ENCODE data around the gene RGS14. TPM values are rescaled to one million over a fixed set of nuclear protein-coding genes. Genes with fewer than 3 reads are reported as not detected.

Gene RGS14
- total and polyA plus RNA-seq, 4 donors: 5.7 to 15.0 (median 9.1) TPM

DNA sequence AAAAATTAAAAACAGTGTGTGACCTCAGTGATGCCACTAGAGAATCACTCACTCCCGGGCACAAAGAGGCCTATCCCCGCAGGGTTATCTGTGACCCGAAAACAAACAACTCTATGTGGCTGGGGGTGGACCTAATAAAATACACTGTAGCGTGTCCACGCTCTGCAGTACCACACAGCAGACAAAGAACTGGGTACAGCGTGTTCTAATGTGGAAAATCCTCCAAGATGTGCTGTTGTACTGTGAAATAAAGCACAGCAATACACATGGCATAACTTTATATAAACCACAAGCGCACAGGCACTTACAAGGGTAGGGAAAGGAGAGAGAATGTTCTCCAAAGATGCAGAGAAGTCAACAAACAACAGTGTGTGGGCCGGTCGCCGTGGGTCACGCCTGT lies 18.4 kb downstream of the RGS14 start:
- H3K36me3 ChIP-seq (ENCODE audit: control insufficient read depth in 1 of 2, insufficient read depth in 2 of 2, low read length in 1 of 2): no peaks in the 10 kb centered on the region
- intact Hi-C loops (cut with DNase I): no loop called here
- ATAC-seq (ENCODE audit: low FRiP score) (no peak), DNase-seq (no peak)
- 88 to 90% methylated on average over 11 of the region's 11 CpGs for WGBS, 2 donors
- H3K4me3 ChIP-seq (ENCODE audit: low read length in 2 of 2): no peak overlapping the region
- H3K9me3 ChIP-seq (ENCODE audit: control insufficient read depth, low read length): no peaks in the 10 kb centered on the region
- H3K4me1 ChIP-seq (ENCODE audit: control insufficient read depth in 1 of 2, insufficient read depth in 2 of 2, low read length in 2 of 2): no peaks in the 10 kb centered on the region
- no peak overlapping the region for H3K27ac ChIP-seq (ENCODE audit: low read depth in 1 of 2, low read length in 2 of 2)
- no peaks in the 10 kb centered on the region for H3K27me3 ChIP-seq (ENCODE audit: control insufficient read depth in 1 of 2, insufficient read depth in 2 of 2, low read length in 1 of 2)

DNA sequence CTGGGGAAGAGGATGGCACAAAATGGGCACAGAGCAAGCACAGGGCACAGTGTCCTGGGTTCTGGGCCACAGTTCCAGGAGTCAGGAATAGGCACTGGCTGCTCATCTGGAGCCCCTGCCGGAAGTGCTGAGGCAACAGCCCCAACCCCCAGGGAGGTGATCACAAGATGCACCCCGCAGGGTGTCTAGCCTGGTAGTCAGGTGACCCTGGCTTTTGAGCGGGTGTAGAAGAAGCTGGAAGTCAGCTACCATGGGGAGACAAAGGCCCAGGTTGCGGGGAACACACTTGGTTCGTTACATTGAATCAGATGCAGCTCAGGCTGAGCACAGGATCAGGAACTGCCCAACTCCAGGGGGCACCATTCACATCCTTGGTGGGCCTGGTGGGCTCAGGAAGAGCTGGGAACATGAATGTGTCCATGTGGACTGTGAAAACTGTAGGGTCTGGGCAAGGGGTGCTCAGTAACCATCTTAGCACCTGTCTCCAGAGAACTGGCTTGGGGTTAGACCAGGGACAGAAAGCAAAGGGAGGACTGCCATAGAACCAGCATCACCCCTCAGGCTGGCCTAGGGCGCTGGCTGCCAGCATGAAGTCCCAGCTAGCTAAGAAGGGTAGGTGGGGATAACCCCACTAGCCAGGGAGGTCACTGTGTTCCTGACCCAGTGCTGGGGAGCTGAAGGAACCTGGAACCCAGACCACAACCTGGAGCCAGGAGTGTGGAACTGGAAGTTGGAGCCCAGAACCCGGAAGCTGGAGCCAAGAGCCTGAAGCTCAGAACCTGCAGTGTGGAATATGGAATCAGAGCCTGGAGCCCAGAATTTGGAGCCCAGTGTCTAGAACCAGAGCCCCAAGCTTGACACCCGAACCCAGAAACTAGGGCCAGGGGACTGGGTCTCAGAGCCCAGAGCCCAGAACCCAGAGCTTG lies 20.4 kb downstream of the RGS14 start:
- no peak for ATAC-seq (ENCODE audit: low FRiP score)
- Histone ChIP-seq H3K4me3 (ENCODE audit: low read length in 2 of 2) (no peak overlapping the region), H3K27me3 (ENCODE audit: control insufficient read depth in 1 of 2, insufficient read depth in 2 of 2, low read length in 1 of 2) (no peaks in the 10 kb centered on the region), H3K4me1 (ENCODE audit: control insufficient read depth in 1 of 2, insufficient read depth in 2 of 2, low read length in 2 of 2) (no peaks in the 10 kb centered on the region), H3K36me3 (ENCODE audit: control insufficient read depth in 1 of 2, insufficient read depth in 2 of 2, low read length in 1 of 2) (no peaks in the 10 kb centered on the region), H3K27ac (ENCODE audit: low read depth in 1 of 2, low read length in 2 of 2) (no peak overlapping the region), H3K9me3 (ENCODE audit: control insufficient read depth, low read length) (no peaks in the 10 kb centered on the region)
- DNase-seq: no peak
- 91% methylated on average over 8 of the region's 8 CpGs for WGBS, 2 donors
- intact Hi-C loops (cut with DNase I): no loop called here

DNA sequence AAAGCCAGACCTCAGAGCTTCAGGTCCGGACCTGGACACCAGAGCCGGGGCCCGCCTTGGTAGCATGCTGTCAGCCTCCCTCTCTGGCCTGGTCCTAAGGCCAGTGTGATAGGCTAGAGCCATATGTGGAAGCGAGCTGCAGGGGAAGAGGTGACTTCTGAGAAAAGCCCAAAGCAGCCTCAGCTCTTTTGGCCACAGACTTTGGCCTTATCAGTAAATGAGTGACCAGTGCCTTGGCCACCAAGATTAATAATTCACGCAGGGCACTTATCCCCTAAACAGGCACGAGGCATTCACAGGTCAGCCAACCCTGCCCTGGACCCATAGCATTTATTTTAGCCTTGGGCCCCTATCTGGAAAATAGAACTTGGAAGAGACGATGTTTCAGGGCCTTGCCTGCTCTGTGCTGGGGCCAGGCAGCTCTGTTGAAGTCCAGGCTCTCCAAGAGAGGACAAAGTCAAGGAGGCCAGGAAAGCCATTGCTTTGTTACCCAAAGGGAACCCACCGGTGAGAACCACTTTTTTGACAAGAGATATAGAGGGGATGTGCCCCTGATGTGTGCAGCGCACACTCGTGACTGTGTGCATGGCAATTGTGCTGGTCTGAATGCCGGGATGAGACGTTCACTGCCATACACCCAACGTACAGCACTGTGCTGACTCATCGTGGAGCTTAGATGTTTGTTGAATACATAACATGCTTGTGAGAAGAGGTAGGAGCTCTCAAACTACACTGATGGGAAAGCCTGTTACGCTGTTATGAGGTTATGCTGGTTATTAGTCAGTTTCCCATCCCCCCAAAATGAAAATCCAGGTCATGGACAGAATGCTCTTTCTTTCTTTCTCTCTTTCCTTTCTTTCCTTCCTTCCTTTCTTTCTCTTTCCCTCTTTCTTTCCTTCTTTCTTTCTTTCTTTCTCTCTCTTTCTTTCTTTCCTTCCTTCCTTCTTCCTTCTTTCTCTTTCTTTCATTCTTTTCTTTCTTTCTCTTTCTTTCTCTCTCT lies 21.5 kb downstream of the RGS14 start:
- Histone ChIP-seq H3K4me1 (ENCODE audit: control insufficient read depth in 1 of 2, insufficient read depth in 2 of 2, low read length in 2 of 2) (no peaks in the 10 kb centered on the region), H3K36me3 (ENCODE audit: control insufficient read depth in 1 of 2, insufficient read depth in 2 of 2, low read length in 1 of 2) (no peaks in the 10 kb centered on the region), H3K9me3 (ENCODE audit: control insufficient read depth, low read length) (no peaks in the 10 kb centered on the region), H3K27me3 (ENCODE audit: control insufficient read depth in 1 of 2, insufficient read depth in 2 of 2, low read length in 1 of 2) (no peaks in the 10 kb centered on the region), H3K4me3 (ENCODE audit: low read length in 2 of 2) (no peak overlapping the region), H3K27ac (ENCODE audit: low read depth in 1 of 2, low read length in 2 of 2) (no peak overlapping the region)
- 86 to 91% methylated on average over 15 of the region's 15 CpGs for WGBS, 2 donors
- intact Hi-C loops (cut with DNase I): no loop called here
- no peak for ATAC-seq (ENCODE audit: low FRiP score)
- DNase-seq: no peak

DNA sequence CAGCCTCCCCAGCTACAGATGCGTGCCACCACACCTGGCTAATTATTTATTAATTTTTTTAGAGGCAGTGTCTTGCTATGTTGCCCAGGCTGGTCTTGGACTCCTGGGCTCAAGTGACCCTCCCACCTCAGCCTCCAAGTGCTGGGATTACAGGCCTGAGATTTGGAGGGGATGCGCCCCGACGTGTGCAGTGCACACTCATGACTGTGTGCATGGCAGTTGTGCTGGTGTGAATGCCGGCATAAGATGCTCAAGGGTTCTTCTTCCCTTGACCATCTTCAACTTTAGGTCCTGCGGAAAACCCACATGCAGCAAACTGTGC lies 23.0 kb downstream of the RGS14 start:
- Histone ChIP-seq H3K9me3 (ENCODE audit: control insufficient read depth, low read length) (no peaks in the 10 kb centered on the region), H3K36me3 (ENCODE audit: control insufficient read depth in 1 of 2, insufficient read depth in 2 of 2, low read length in 1 of 2) (no peaks in the 10 kb centered on the region), H3K4me3 (ENCODE audit: low read length in 2 of 2) (no peak overlapping the region), H3K27me3 (ENCODE audit: control insufficient read depth in 1 of 2, insufficient read depth in 2 of 2, low read length in 1 of 2) (no peaks in the 10 kb centered on the region), H3K27ac (ENCODE audit: low read depth in 1 of 2, low read length in 2 of 2) (no peak overlapping the region), H3K4me1 (ENCODE audit: control insufficient read depth in 1 of 2, insufficient read depth in 2 of 2, low read length in 2 of 2) (no peaks in the 10 kb centered on the region)
- intact Hi-C loops (cut with DNase I): no loop called here
- no peak for DNase-seq
- WGBS, 2 donors: 89 to 92% methylated on average over 6 of the region's 6 CpGs
- no peak for ATAC-seq (ENCODE audit: low FRiP score)

DNA sequence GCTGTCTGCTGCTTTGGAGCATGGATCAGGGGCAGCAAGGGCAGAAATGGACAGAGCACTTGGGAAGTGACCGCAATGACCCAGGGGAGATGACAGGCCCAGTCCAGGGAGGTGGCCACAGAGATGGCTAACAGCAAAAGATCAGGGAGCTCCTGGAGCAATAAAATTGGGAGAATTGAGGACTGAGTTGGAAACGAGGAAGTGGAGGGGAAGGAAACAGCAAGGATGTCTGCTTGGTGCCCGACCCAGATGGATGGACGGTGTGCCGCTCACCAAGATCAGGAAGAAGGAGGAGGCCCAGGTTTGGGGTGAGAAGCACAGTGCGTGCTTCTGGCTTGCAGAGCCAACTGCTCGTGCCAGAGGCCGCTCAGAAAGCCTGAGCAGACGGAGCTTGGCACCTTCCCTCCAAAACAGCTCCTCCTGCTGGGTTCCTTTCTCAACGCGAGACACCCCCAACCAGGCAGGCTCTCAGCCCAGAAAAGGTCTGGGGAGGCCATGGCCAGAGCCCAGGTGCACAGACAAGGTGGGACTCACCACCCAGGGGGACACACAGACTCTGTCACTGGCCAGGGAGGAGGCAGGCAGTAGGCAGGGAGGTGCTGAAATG lies 24.8 kb downstream of the RGS14 start:
- ATAC-seq (ENCODE audit: low FRiP score): no peak
- Histone ChIP-seq H3K27ac (ENCODE audit: low read depth in 1 of 2, low read length in 2 of 2) (no peak overlapping the region), H3K4me3 (ENCODE audit: low read length in 2 of 2) (no peak overlapping the region), H3K4me1 (ENCODE audit: control insufficient read depth in 1 of 2, insufficient read depth in 2 of 2, low read length in 2 of 2) (no peaks in the 10 kb centered on the region), H3K9me3 (ENCODE audit: control insufficient read depth, low read length) (no peaks in the 10 kb centered on the region), H3K36me3 (ENCODE audit: control insufficient read depth in 1 of 2, insufficient read depth in 2 of 2, low read length in 1 of 2) (no peaks in the 10 kb centered on the region), H3K27me3 (ENCODE audit: control insufficient read depth in 1 of 2, insufficient read depth in 2 of 2, low read length in 1 of 2) (no peaks in the 10 kb centered on the region)
- no peak for DNase-seq
- 14 to 16% methylated on average over 11 of the region's 11 CpGs for WGBS, 2 donors
- intact Hi-C loops (cut with DNase I): no loop called here

DNA sequence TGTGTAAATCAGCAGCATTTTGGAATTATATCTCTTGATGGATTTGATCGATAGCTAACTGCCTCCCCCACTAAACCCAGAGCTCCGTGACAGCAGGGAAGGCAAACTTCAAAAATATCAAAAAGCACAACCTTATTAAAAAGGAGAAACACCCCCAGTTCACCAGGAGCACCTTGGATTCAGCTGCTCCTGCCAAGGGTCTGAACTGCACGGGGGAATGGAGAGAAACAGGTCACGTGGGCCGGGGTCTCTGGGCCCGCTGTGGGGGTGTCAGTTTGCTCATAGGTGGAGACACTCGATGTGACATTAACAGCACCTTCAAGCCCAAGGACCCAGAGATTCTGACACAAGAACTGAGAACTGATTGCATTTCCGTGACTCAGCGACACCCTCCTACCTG lies 25.5 kb downstream of the RGS14 start:
- Histone ChIP-seq H3K27me3 (ENCODE audit: control insufficient read depth in 1 of 2, insufficient read depth in 2 of 2, low read length in 1 of 2) (no peaks in the 10 kb centered on the region), H3K4me3 (ENCODE audit: low read length in 2 of 2) (no peak overlapping the region), H3K9me3 (ENCODE audit: control insufficient read depth, low read length) (no peaks in the 10 kb centered on the region), H3K4me1 (ENCODE audit: control insufficient read depth in 1 of 2, insufficient read depth in 2 of 2, low read length in 2 of 2) (no peaks in the 10 kb centered on the region), H3K36me3 (ENCODE audit: control insufficient read depth in 1 of 2, insufficient read depth in 2 of 2, low read length in 1 of 2) (no peaks in the 10 kb centered on the region), H3K27ac (ENCODE audit: low read depth in 1 of 2, low read length in 2 of 2) (no peak overlapping the region)
- DNase-seq: no peak
- ATAC-seq (ENCODE audit: low FRiP score): no peak
- intact Hi-C loops (cut with DNase I): no loop called here
- WGBS, 2 donors: 90% methylated on average over 9 of the region's 9 CpGs

DNA sequence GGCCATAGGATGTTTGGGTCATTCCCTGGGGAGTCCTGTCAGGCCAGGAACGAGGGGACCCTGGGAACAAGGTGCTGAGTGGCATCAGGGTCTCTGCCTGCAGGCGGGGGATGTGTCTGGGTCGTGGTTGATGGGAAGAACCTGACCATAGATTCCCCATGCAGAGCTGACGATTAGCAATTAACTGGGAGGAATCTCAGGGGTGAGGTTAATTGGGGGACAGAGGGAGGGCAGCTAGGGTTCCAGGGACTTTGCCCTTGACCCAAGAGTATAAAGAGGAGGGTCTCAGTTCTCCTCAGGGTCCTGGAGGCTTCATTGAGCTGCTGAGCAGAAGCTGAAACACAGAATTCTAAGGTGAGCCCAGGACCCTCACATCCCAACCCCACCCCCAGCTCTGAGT lies 26.4 kb downstream of the RGS14 start, which contains the start of gene SLC34A1:
SLC34A1 (plus strand) TSS at position 301 of the 400 bp plus-strand sequence. CDS start 1,308 bp downstream, outside the sequence.
- intact Hi-C loops (cut with DNase I): no loop called here
- H3K36me3 ChIP-seq (ENCODE audit: control insufficient read depth in 1 of 2, insufficient read depth in 2 of 2, low read length in 1 of 2): no peaks in the 10 kb centered on the region
- DNase-seq (no peak), ATAC-seq (ENCODE audit: low FRiP score) (no peak)
- no peaks in the 10 kb centered on the region for H3K4me1 ChIP-seq (ENCODE audit: control insufficient read depth in 1 of 2, insufficient read depth in 2 of 2, low read length in 2 of 2)
- 72 to 82% methylated on average over 4 of the region's 4 CpGs for WGBS, 2 donors
- no peaks in the 10 kb centered on the region for H3K9me3 ChIP-seq (ENCODE audit: control insufficient read depth, low read length)
- H3K4me3 ChIP-seq (ENCODE audit: low read length in 2 of 2): no peak within 1 kb of the TSS
- H3K27me3 ChIP-seq (ENCODE audit: control insufficient read depth in 1 of 2, insufficient read depth in 2 of 2, low read length in 1 of 2): no peaks in the 10 kb centered on the region
- H3K27ac ChIP-seq (ENCODE audit: low read depth in 1 of 2, low read length in 2 of 2): no peak within 1 kb of the TSS

DNA sequence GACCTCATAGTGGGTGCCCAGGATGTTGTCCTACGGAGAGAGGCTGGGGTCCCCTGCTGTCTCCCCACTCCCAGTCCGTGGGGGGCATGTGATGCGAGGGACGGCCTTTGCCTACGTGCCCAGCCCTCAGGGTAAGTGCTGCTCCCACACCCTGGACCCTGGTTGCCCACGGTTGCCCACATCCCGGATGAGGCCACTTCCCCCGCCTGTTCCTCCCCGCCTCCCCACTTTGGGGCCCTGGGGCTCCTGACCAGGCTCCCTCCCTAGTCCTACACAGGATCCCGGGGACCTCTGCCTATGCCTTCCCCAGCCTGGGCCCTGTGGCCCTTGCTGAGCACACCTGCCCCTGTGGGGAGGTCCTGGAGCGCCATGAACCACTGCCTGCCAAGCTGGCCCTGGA lies 28.0 kb downstream of the RGS14 start:
- 71 to 77% methylated on average over 9 to 11 of the region's 11 CpGs for WGBS, 2 donors
- H3K27ac ChIP-seq (ENCODE audit: low read depth in 1 of 2, low read length in 2 of 2): no peak overlapping the region
- no peak for ATAC-seq (ENCODE audit: low FRiP score)
- H3K27me3 ChIP-seq (ENCODE audit: control insufficient read depth in 1 of 2, insufficient read depth in 2 of 2, low read length in 1 of 2): no peaks in the 10 kb centered on the region
- H3K4me1 ChIP-seq (ENCODE audit: control insufficient read depth in 1 of 2, insufficient read depth in 2 of 2, low read length in 2 of 2): no peaks in the 10 kb centered on the region
- intact Hi-C loops (cut with DNase I): no loop called here
- no peak overlapping the region for H3K4me3 ChIP-seq (ENCODE audit: low read length in 2 of 2)
- H3K9me3 ChIP-seq (ENCODE audit: control insufficient read depth, low read length): no peaks in the 10 kb centered on the region
- no peaks in the 10 kb centered on the region for H3K36me3 ChIP-seq (ENCODE audit: control insufficient read depth in 1 of 2, insufficient read depth in 2 of 2, low read length in 1 of 2)
- no peak for DNase-seq

All from aorta (tissue), 5 donors.